ENCODE measurements around the gene RNASEH2A.
A peak's percentile ranks its signal among the peaks of the same experiment; 100 is the strongest.

GRCh38 chr19:12789904-12790619, 16.3 kb upstream of the RNASEH2A start:
- TF ChIP-seq POLR2AphosphoS5 (IDR thresholded peaks at IDR 0.05; ENCODE audit: low read depth, low read length) = 0 out of 2 replicates have a peak, but pooled peaks have one; percentile 65
- TF ChIP-seq POLR2A (IDR thresholded peaks at IDR 0.05; ENCODE audit: low read depth, low read length) = peak; percentile 69; the same call in 1 of the 2 replicates

Measured in GM12892 (cell line).